CD4-positive, alpha-beta T cell (primary cell): ENCODE results near the gene PARD6B. TPM values are rescaled to one million over a fixed set of nuclear protein-coding genes. Genes with fewer than 3 reads are reported as not detected.

Experiments
- ATAC-seq: fragments of 200-7000 bp; cut with Tn5 transposase; one replicate; pipeline ENCODE4 v1.10.0; 2022; ENCODE audit warnings: mild to moderate bottlenecking; ENCODE audit not compliant: poor library complexity
- CTCF ChIA-PET: fragments of 350-600 bp; sonication (Branson Sonifier 250); formaldehyde crosslinking; loops from one replicate; lab custom pipeline; 2021; ENCODE audit warnings: antibody characterized with exemption, inconsistent platforms; lab: Charles Lee
- POLR2A ChIA-PET: fragments of 350-600 bp; sonication (Branson Sonifier 250); formaldehyde crosslinking; loops from one replicate; lab custom pipeline; 2021; ENCODE audit warnings: antibody characterized with exemption, inconsistent platforms; lab: Charles Lee
- DNase-seq, 14 experiments: peaks; one replicate each; pipeline ENCODE4 v3.0.0-alpha.2; 2013 to 2020; ENCODE audit warnings: mixed read lengths in 2 of 14
- H3K27ac ChIP-seq, 2 donors: one replicate each; pipeline versions ENCODE4 v1.5.1 to v1.7.0; 2013; ENCODE audit warnings: low read length in 2 of 2, low read depth in 1 of 2, mild to moderate bottlenecking in 1 of 2
- H3K27me3 ChIP-seq, 2 experiments: 1 replicate in 1 of 2; 2 replicates in 1 of 2; pipeline versions ENCODE4 v1.6.1 to v1.7.0; 2013; ENCODE audit warnings: low read length in 2 of 2, control low read depth in 1 of 2, mild to moderate bottlenecking in 1 of 2, moderate library complexity in 1 of 2; ENCODE audit not compliant: insufficient read depth in 2 of 2, control insufficient read depth in 1 of 2
- H3K36me3 ChIP-seq: one replicate; pipeline ENCODE4 v1.6.1; 2013; ENCODE audit warnings: low read length, control low read depth; ENCODE audit not compliant: insufficient read depth
- H3K4me1 ChIP-seq: one replicate; pipeline ENCODE4 v1.6.1; 2013; ENCODE audit warnings: low read length, control low read depth; ENCODE audit not compliant: insufficient read depth
- H3K4me3 ChIP-seq: one replicate; pipeline ENCODE4 v1.5.1; 2013; ENCODE audit warnings: mild to moderate bottlenecking, low read length, moderate library complexity
- H3K9me3 ChIP-seq, 2 experiments: 1 replicate in 1 of 2; 2 replicates in 1 of 2; pipeline versions ENCODE4 v1.6.1 to v1.7.0; 2013; ENCODE audit warnings: low read length in 2 of 2, mild to moderate bottlenecking in 2 of 2, control low read depth in 1 of 2, moderate library complexity in 1 of 2; ENCODE audit not compliant: control insufficient read depth in 1 of 2, insufficient read depth in 1 of 2
- H3K27ac Mint-ChIP-seq: one replicate; pipeline ENCODE4 v1.8.0; 2020; ENCODE audit warnings: mixed read lengths
- H3K27me3 Mint-ChIP-seq: one replicate; pipeline ENCODE4 v1.8.0; 2021; ENCODE audit warnings: mixed read lengths
- H3K36me3 Mint-ChIP-seq: one replicate; pipeline ENCODE4 v1.8.0; 2021; ENCODE audit warnings: low read depth, mixed read lengths
- H3K4me1 Mint-ChIP-seq: one replicate; pipeline ENCODE4 v1.8.0; 2021; ENCODE audit warnings: low read depth, mixed read lengths
- H3K4me3 Mint-ChIP-seq: one replicate; pipeline ENCODE4 v1.8.0; 2020; ENCODE audit warnings: mild to moderate bottlenecking, mixed read lengths
- H3K9me3 Mint-ChIP-seq: one replicate; pipeline ENCODE4 v1.8.0; 2020; ENCODE audit warnings: mixed read lengths
- CTCF ChIP-seq: fragments of 200-600 bp; IDR thresholded peaks from one replicate; pipeline ENCODE4 v1.8.0; 2022; ENCODE audit warnings: antibody characterized with exemption, mild to moderate bottlenecking
- intact Hi-C, 2 experiments: fragments of 100-400 bp; cut with DNase I in 1 of 2; cut with micrococcal nuclease in 1 of 2; formaldehyde crosslinking; loops; one replicate each; pipeline versions ENCODE4 v1.15.1 to v1.9.0; 2023 to 2025; cut with DNase I, micrococcal nuclease
- total RNA-seq, 174 experiments: library from RNA in 2 of 174; stranded (reverse) in 2 of 174; gene quantifications; one replicate each; pipeline ENCODE4 v1.2.3 and lab custom pipeline; 2021 to 2026

Gene PARD6B
- total RNA-seq, 2 experiments from 2014 or later: 5.6 to 8.2 TPM

- H3K27ac Mint-ChIP-seq: no peak overlapping the region
- no peaks in the 10 kb centered on the region for H3K4me1 ChIP-seq
- H3K9me3 Mint-ChIP-seq: no peaks in the 10 kb centered on the region
- no peaks in the 10 kb centered on the region for H3K9me3 ChIP-seq
- H3K36me3 ChIP-seq: no peaks in the 10 kb centered on the region
- no peak overlapping the region for H3K27ac ChIP-seq
- DNase-seq (no peak), ATAC-seq (no peak)
- ChIA-PET POLR2A (no interaction called here), CTCF (no interaction called here)
- H3K27me3 Mint-ChIP-seq: no peaks in the 10 kb centered on the region
- H3K36me3 Mint-ChIP-seq: peaks cover 4% of the 10 kb centered on the region
- H3K4me1 Mint-ChIP-seq: no peaks in the 10 kb centered on the region
- no peak for TF ChIP-seq CTCF
- H3K27me3 ChIP-seq: no peaks in the 10 kb centered on the region
- intact Hi-C loops: loop anchor here in 1 of 2 experiments (10.0 kb wide), 1 partner anchor 572 kb away; no protein-coding TSS in a partner anchor
- H3K4me3 Mint-ChIP-seq: no peak overlapping the region
- no peak overlapping the region for H3K4me3 ChIP-seq
These were observed 25.1 kb downstream of the PARD6B start for GRCh38 chr20:50756447-50756846.

- DNase-seq (no peak), ATAC-seq (no peak)
- no peaks in the 10 kb centered on the region for H3K36me3 ChIP-seq
- H3K27me3 Mint-ChIP-seq: no peaks in the 10 kb centered on the region
- H3K4me3 Mint-ChIP-seq: no peak overlapping the region
- H3K9me3 Mint-ChIP-seq: no peaks in the 10 kb centered on the region
- H3K4me3 ChIP-seq: no peak overlapping the region
- H3K36me3 Mint-ChIP-seq: no peaks in the 10 kb centered on the region
- POLR2A ChIA-PET: no interaction called here
- no peak for TF ChIP-seq CTCF
- no peaks in the 10 kb centered on the region for H3K4me1 Mint-ChIP-seq
- no peaks in the 10 kb centered on the region for H3K4me1 ChIP-seq
- H3K9me3 ChIP-seq: no peaks in the 10 kb centered on the region
- intact Hi-C loops: loop anchor here in 1 of 2 experiments (10.0 kb wide), 1 partner anchor 574 kb away; no protein-coding TSS in a partner anchor
- CTCF ChIA-PET: no interaction called here
- H3K27me3 ChIP-seq: no peaks in the 10 kb centered on the region
- H3K27ac ChIP-seq: no peak overlapping the region
- no peak overlapping the region for H3K27ac Mint-ChIP-seq
These were observed 27.1 kb downstream of the PARD6B start for GRCh38 chr20:50758469-50758868.

- no peaks in the 10 kb centered on the region for H3K9me3 ChIP-seq
- ChIA-PET POLR2A (no interaction called here), CTCF (no interaction called here)
These were observed 27.6 kb downstream of the PARD6B start for GRCh38 chr20:50758992-50759391.

More at GRCh38 chr20:50758992-50759391, 27.6 kb downstream of the PARD6B start:
- Mint-ChIP-seq H3K27ac (no peak overlapping the region), H3K36me3 (no peaks in the 10 kb centered on the region), H3K4me3 (no peak overlapping the region), H3K9me3 (no peaks in the 10 kb centered on the region), H3K27me3 (no peaks in the 10 kb centered on the region), H3K4me1 (no peaks in the 10 kb centered on the region)
- Histone ChIP-seq H3K4me3 (no peak overlapping the region), H3K27ac (no peak overlapping the region), H3K4me1 (no peaks in the 10 kb centered on the region), H3K36me3 (no peaks in the 10 kb centered on the region), H3K27me3 (no peaks in the 10 kb centered on the region)
- intact Hi-C loops: loop anchor here in 1 of 2 experiments (10.0 kb wide), 1 partner anchor 574 kb away; no protein-coding TSS in a partner anchor
- no peak for TF ChIP-seq CTCF
- no peak for DNase-seq
- no peak for ATAC-seq
